Vagina (tissue), 2 donors: Measurements from ENCODE around the gene TEX9.

Experiments
- CTCF ChIP-seq, 3 experiments: fragments of 450-650 bp in 2 of 3; fragments of 200-600 bp in 1 of 3; sonication (generic) in 1 of 3; IDR thresholded peaks; one replicate each; pipeline ENCODE4 v1.5.1; 2017 to 2019; ENCODE audit warnings: antibody characterized with exemption in 3 of 3, mild to moderate bottlenecking in 2 of 3, moderate library complexity in 2 of 3
- POLR2A ChIP-seq, 2 donors: fragments of 450-650 bp; IDR thresholded peaks; one replicate each; pipeline ENCODE4 v1.6.1; 2017; ENCODE audit warnings: antibody characterized with exemption in 2 of 2, mild to moderate bottlenecking in 2 of 2, moderate library complexity in 2 of 2
- POLR2AphosphoS5 ChIP-seq, 2 donors: sonication (generic); formaldehyde crosslinking; IDR thresholded peaks; one replicate each; pipeline ENCODE4 v1.9.0; 2017; ENCODE audit warnings: antibody characterized with exemption in 2 of 2, mild to moderate bottlenecking in 2 of 2, low read depth in 1 of 2; ENCODE audit not compliant: insufficient read depth in 1 of 2

GRCh38 chr15:56456229-56456628 lies 91.0 kb downstream of the TEX9 start:
- TF ChIP-seq CTCF (IDR thresholded peaks at IDR 0.05) (no peak), POLR2A (IDR thresholded peaks at IDR 0.05) (no peak), POLR2AphosphoS5 (IDR thresholded peaks at IDR 0.05; ENCODE audit: insufficient read depth in 1 of 2, low read depth in 1 of 2) (no peak)
